ENCODE measurements around the gene CDKN2AIP.
"Not testable (repeated sequence)": the region's sequence is repeated elsewhere in the genome, so short reads cannot be mapped to it uniquely, and the experiment has no call there.

Gene CDKN2AIP

DNA sequence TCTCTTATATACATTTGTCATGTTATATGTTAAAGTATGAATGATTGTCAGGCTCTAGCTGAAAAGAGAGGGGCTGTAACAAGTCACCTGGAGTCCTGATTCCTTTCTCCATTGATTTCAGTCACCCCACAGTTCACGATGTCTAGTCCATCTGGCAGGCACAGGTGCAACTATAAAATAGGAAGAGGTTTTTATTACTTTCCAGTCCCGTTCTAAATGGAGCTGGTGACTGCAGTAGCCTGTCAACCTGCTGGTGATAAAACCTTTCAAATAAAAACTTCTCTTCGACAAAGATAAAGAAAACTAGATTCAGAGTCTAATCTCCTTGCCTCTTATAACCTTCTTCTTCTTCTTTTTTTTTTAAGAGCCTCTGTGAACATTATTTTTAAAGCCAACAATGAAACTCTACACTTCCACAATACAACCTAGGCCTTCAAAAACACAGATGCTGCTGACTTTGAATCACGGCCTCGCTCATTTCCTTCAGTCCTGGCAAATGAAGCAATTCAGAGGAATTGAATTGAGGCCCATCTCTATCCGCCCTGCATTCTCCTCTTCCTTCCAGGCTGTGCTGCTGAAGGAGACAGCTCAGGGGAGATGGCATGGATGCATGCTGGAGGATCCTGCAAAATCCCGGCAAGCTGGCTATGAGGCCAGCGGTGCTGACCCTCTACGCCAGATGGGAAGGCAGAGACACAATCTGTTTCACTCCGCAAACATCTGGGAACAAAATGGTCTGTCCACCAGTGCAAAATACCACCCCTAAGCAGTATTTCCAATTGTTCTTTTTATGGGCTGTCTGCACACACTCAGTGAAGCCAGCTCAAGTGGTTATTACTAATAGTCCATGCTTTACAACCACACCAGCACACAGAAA, 27.3 kb upstream of the CDKN2AIP start:
- DNase-seq = no peak

DNA sequence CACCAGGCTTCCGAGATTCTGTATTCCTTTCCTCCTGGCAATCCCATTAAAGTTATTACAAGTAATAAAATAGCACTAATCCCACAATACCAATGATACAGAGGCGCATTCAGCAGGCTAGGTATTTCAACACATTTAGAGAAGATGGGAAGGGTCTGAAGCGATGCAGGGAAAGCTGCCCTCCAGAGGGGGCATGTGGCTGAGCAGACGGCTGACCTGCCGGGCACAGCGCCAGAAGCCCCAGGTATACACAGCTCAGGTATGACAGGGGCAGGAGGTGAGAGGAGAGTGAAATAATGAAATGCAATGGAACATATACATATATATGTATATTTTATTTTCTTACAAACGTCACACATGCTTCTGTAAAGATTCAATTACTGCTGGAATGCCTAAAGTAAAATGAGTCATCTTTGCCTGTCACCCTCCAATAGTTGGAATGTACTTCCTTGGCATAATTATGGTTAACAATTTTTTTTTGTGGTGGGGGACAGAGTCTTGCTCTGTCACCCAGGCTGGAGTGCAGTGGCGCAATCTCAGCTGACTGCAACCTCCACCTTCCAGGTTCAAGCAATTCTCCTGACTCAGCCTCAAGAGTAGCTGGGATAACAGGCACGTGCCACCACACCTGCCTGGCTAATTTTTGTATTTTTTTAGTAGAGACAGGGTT, 21.3 kb upstream of the CDKN2AIP start:
- DNase-seq = no peak

DNA sequence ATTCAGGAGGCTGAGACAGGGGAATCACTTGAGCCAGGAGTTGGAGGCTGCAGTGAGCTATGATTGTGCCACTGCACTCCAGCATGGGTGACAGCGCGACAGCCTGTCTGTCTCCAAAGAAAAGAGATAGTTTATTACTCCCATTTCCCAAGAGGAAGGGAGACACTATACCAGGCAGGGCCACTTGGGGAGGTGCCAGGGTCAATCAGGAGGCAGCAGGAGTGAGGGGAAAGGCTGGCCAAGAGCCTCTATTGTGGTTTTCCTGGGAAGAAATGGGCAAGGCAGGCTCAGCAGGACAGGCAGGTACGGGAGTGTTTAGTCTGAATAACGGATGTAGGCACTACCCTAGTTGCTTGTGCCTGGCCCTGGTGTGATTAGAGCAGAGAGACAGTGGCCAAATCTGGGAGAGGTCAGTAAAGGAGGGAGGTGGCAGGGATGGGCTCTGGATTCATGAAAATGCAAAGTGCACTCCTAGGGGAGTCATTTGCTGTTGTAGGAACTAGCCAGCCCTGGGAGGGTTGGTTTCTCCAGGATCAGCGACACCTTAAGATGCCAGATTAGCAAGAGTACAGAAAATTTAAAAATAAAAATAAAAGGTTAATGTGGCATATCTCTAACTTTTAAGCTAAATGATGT, 20.2 kb upstream of the CDKN2AIP start:
- DNase-seq = no peak

DNA sequence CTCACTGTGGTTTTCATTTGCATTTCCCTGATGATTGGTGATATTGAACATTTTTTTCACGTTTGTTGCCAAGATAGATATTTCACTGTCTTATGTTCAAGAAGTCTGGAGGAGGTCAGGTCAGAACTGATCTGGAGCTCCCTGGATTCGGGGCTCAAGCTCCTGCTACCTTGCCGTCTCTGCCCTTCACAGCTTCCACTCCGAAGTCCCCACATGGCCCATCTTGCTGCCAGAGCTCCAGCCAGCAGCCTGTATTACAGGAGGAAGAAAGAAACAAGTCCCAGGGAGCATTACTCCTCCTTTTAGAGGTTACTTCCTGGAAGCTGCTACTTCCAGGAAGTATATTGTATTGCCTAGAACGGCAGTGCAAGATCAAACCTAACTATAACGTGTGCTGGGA, 17.9 kb upstream of the CDKN2AIP start:
- no peak for DNase-seq

DNA sequence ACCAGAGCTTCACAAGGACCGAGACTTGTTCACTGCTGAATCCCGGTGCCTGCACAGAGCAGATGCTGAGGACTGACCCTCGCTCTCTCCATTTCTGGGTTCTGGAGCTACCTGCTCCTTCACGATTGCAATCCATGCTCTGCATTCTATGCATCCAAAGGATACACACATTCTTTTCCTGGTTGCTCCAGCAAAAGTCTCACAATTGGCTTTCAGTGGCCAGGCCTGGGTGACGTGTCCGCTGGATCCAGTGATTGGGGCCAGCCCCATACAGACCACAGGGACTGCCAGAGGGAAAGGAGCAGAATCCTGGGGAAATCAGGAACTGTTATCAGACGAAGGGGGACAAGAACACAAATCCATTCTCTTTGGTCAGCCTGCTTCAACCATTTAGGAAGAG, 14.9 kb upstream of the CDKN2AIP start:
- DNase-seq = no peak

DNA sequence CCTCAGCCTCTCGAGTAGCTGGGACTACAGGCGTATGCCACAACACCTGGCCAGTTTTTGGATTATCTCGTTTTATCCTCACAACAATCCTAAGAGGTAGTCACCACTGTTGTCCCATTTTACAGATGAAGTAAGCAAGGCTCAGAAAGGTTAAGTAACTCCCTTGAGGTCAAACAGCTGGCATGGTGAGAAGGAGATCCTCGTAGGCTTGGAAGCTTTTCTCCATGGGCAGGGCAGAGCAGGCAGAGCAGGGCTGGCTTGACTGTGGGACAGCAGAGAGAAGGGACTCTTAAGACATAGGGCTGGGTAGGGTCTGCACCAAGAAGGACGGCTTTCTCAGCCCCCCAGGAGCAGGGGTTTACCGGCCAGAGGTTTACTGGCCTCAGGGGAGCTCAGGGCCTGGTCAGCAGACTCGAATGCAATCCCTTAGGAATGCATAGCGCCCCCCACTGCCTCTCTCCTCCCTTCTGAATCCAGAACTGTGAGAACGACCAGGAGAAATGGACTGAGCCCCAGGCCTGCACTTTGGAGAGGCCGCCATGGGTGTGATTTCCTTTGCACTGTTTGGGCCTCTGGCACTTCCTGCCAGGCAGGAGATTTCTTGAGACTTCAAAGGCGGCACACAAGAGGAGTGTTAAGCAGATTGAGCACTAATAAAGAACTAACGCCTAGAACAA, 14.0 kb upstream of the CDKN2AIP start:
- no peak for DNase-seq

DNA sequence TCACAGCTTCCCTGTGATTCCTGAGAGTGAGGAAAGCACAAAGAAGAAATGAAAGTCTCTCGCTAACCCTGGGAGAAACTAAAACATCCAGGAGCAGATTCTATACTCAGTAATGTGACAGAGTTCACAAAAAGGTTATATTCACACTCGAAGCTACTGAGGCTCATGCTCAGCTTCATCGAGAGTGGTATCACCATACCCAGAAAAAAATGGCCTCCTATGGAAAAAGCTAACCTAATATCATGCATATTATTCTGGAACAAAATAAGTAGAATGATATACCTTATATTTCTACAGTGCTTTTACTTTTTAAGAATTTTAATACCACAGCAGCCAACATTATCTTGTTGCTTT, 13.5 kb upstream of the CDKN2AIP start:
- DNase-seq = peak; percentile 27

DNA sequence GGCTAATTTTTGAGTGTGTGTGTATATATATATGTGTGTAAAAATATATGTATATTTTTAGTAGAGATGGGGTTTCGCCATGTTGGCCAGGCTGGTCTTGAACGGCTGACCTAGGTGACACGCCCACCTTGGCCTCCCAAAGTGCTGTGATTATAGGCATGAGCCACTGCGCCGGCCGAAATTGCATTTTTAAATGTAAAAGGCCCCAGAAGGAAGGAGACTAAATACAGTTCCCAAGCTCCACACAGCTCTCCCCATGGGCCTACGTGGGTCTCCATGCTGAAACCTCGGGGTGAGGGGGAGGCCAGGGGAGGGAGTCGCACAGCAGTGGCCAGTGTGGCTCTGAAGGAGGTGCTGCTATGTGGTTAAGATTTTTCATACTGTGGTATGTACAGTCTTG, 12.8 kb upstream of the CDKN2AIP start:
- DNase-seq = no peak

DNA sequence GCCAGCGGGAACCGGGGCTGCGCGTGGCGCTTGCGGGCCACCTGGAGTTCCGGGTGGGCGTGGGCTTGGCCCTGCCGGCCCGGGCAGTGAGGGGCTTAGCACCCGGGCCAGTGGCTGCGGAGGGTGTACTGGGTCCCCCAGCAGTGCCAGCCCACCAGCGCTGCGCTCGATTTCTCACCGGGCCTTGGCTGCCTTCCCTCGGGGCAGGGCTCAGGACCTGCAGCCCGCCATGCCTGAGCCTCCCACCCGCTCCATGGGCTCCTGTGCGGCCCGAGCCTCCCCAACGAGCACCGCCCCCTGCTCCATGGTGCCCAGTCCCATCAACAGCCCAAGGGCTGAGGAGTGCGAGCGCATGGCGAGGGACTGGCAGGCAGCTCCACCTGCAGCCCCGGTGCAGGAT, 11.3 kb upstream of the CDKN2AIP start:
- DNase-seq = not testable (repeated sequence)

DNA sequence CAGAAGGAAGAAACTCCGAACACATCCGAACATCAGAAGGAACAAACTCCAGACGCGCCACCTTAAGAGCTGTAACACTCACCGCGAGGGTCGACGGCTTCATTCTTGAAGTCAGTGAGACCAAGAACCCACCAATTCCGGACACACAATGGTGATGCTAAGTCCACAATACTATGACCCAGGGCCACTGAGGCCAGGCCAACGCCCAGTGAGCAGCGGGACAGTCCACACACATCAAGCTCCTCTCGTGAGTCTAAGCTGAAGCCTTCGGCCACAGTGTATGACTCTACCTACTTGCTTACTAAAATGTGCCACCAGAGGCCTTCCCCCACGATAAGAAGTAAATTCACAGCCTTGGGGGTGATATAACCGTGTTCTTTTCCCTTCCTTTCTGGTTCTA, 10.2 kb upstream of the CDKN2AIP start:
- no peak for DNase-seq

DNA sequence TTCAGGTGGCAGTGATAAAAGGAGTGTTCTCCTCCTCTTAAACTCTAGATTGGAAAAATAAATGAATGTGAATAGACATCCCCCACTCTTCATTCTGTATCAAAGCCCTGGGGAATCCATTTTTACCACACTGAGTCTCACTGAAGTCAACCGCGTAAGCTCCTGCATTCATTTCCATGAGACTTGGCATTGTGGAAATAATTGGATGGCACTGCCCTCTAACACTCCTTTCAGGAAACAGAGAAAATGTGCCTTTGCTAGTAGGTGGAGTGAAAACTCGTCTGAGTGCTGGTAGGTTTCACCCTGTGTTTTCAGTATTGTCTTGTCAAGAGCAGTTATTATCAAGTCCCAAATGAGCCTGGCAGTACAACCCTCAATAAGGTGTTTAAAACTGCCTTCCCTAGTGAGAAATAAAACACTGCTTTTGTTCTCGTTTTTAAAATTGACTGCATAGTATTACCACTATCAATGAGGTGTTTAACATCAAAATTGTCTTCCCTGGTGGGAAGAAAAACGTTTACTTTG, 9.7 kb upstream of the CDKN2AIP start:
- DNase-seq = no peak

DNA sequence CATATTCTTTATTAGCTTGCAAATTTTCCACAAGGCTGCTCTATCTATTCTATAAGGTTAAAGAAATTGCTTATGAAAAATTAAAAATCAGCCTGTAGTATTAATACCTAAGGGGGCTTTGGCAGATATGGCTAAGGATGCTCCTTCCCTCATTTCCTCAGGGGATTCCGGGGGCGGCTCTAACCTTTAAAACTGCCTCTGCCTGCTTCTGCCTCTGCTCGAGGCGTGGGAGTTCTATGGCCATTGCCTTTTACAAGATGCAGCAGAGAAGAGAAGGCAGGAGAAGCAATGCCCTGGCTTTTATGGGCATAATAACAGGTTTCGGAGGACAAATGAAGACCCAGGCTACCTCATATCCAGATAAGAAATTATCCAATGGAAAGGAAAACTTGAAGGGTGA, 8.6 kb upstream of the CDKN2AIP start:
- no peak for DNase-seq

DNA sequence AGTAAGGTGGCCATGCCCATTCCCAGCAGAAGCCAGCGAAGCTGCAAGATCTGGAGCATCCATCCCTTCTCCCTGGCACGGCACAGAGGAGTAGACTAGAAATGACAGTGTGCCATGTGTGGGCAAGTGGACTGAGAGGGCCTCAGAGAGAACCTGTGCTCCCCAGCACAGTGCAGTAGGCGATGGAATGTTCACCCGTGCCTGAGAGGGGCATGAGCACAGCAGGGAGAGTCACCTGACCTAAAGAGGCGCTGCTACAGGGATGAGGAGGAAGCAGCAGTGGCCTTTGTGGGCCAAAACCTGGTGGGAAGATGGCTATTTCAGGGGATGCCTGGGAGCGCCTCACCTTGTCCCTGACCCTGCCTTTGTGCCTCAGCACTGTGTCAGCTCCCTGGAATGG, 8.0 kb upstream of the CDKN2AIP start:
- DNase-seq = no peak

DNA sequence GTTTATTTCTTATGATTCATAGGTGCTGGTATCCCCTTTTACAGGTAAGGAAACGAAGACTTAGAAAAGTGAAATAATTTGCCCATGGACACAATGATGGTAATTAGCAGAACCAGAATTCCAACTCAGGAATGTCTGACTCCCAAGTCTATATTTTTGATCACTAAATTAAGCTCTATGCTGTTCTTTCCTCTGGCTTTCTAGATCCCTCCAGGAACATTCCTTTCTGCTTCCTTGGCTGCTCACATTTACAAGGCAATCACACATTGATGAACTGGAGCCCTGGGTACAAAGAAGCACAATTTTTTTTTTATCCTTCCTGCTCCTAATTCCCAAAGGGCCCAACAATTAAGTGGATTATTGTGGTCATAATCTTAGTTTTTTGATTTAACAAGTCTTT, 7.0 kb upstream of the CDKN2AIP start:
- DNase-seq = no peak

DNA sequence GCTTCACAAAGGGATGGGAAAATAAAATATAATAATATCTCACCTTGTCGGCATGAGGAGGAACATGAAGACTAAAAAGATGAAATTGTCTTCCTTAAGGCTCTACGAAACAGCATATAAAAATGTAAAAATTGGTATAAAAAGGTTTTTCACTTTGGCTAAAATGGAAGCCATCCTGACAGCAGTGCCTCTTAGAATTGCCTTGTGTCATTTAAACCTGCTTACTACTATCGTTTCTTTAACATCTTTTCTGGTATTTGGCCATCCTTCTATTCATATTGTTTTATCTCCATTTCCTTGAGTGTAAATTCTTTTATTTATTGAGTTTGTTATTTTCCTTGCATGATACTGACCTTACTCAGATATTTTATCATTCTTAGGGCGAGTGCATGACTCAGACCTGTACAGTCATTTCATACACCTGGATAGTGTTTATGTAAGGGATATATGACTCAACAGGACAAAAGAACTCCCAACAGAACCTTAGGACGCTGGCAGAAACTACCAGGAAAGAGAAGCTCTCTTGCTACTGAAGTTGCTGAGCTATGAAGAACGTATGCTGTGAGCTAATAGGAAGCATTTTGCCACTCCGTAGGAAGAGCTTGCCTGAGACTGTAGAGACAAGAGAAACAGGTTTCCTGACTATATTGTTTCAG, 5.8 kb upstream of the CDKN2AIP start:
- DNase-seq = no peak

DNA sequence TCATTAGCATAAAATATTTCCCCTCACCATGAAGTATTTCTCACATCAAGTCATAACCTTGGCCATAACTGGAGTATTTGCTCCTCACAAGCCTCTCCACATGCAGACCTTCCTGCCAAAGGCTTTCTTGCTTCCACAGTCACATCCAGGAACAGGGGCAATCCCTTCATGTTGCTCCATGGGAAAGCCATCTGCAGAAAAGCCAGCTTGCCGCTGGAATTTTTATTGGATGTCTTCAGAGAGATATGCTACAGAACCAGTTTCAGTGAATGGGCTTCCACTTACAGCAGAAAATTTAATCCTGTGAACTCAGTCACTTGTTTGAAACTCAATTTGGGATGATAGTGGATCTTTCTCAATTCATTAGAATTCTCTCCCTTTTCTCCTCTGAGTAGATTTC, 3.2 kb upstream of the CDKN2AIP start:
- DNase-seq = no peak

DNA sequence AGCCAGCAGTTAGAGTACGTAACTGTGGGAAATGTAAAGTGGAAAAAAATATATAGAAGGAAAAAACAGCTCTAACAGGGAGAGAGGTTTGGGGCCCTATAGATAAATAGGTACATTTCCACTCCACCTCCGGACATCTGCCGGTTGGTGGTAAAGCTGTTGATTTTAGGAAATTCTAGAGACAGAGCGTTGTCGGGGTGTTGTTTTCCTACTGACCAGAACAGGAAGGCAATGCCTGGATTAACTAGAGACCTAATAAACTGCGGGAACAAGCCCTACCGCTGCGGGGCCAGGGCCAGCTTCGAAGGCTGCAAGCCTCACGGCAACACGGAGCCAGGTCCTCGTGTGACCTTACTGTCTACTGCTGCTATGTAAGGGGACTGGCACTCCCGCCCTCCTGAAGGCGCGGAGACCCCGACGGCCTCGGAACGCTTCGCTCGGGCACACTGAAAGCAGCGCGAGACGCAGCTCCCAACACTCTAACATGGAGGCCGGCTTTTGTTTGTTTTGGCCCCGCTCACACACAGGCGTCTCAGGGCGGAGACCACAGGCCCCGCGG, 702 bp upstream of the CDKN2AIP start:
- peak; percentile 47 for DNase-seq

DNA sequence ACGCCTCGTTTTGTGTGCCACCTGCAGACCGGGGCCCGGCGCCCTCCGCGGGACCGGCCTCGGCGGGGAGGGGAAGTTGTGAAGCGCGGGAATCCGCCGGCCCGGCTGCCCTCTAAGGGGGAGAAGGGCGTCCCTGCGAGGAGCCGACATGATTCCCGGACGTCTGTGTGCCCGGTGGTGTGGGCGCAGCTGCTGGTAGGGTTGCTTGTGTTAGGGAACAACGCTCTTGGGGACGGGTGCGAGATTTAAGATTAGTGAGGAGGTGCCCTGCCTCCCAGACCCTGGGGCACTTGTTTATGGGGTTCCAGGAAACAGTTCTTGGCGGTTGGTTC, 627 bp downstream of the CDKN2AIP start:
- DNase-seq = peak; percentile 53

DNA sequence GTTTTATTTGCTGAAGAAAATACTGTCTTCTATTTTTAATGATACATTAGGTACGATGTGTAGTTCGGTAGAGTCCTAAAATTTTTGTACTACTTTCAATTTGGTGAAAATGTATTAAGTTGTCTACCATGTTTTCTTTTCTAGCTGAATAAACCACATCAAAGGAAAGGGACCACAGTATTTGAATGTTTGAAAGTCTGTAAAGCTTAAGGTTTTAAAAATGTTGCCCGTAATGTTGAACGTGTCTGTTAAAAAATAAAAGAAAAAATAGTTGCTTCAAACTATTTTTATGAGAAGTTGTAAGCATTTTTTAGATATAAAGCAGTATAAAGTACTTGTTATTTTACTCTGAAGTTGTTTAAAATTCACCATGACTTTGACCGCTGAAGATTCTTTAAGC, 3.2 kb downstream of the CDKN2AIP start:
- no peak for DNase-seq

DNA sequence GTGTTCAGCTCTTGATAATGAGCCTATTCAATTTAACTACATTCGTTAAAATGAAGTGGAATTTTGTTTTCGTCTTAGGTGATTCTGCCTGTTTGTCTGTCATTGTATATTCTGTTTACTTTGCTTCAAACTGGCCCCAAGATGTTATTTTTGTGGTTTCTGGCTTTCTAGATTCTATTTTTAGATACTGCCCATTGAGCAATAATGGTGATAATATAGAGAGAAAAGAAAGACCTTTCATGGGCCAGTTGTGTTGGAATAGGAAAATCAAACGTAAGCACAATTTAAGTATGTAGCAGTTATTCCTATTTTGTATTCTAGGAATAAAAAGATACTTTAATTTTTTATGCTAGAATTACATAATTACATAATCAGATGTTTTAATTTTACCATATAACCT, 4.0 kb downstream of the CDKN2AIP start:
- no peak for DNase-seq

DNA sequence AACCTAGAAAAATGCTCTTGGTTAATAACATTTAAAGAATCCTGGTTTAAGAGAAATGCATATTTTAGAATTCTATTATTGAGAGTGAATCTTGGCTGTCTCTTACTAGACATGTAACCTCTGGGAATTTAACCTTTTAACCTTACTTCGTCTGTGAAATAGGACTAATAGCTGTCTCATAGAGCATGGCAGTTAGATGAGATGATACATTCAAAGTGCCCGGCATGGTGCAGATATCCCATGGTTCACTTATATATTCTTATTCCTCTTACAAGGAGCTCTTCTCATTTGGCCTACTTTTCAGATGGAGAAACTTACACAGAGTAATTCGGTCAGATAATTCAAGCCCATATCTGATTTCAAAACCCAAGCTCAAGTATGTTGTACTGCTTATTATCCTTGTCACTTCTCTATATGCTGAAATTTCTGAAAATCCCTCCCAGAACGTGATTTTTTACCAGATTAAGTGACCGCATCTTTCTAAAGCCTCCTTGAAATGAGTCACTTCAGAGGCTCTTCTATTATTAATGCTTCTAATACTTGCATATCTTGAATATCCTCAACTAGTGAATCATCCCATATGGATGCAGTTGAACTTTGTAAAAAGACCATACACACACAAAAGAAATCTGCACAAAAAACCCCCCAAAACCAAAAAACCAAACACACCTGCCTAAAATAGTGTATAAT, 4.9 kb downstream of the CDKN2AIP start:
- no peak for DNase-seq

DNA sequence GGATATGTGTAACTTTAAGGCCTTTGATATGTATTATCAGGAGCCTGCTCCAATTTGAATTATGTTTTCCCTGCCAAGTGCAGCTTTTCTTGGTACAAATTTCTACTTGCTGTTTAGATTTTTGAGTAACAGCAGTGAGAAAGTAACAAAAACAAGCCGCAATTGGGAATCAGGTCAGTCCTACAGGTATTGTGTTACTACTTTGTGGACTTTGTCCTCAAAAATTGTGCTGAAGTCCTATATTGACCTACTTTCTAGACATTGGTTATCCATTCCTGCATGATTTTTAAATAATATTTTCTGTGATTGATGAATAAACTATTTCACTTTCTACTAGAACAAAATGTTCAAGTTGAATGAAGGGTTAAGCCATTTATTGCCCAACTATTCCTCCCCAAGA, 5.7 kb downstream of the CDKN2AIP start:
- DNase-seq = no peak
